OCI-LY3 (cell line): Measurements from ENCODE around the gene DAND5.

Source experiments
- H2AFZ ChIP-seq: fragments of 200-600, 300-600 bp; shearing (Covaris generic); 2 replicates; pipeline ENCODE4 v1.6.0; 2014; ENCODE audit warnings: antibody characterized with exemption, low read depth, low read length
- H3K27ac ChIP-seq: fragments of 200-600, 300-600 bp; sonication (generic); 2 replicates; pipeline ENCODE4 v1.5.1; 2014; ENCODE audit warnings: mild to moderate bottlenecking, low read length, moderate library complexity, mixed read lengths
- H3K27me3 ChIP-seq: fragments of 200-600, 300-600 bp; sonication (generic); 2 replicates; pipeline ENCODE4 v1.6.1; 2014; ENCODE audit warnings: low read depth, low read length, mixed read lengths
- H3K36me3 ChIP-seq: fragments of 200-600, 300-600 bp; sonication (generic); replicated peaks from 2 replicates; pipeline ENCODE3; 2014; ENCODE audit warnings: low read depth, low read length, mixed read lengths
- H3K4me1 ChIP-seq: fragments of 300-600, 200-600 bp; sonication (generic); 2 replicates; pipeline ENCODE4 v1.6.1; 2014; ENCODE audit warnings: low read length, mixed read lengths
- H3K4me2 ChIP-seq: fragments of 200-600, 300-600 bp; sonication (generic); 2 replicates; pipeline ENCODE4 v1.6.1; 2014; ENCODE audit warnings: low read length, mixed read lengths
- H3K4me3 ChIP-seq: fragments of 300-600, 200-600 bp; sonication (generic); 2 replicates; pipeline ENCODE4 v1.5.1; 2014; ENCODE audit warnings: antibody characterized with exemption, mild to moderate bottlenecking, low read length, moderate library complexity
- H3K79me2 ChIP-seq: fragments of 300-600, 200-600 bp; shearing (Covaris generic); 2 replicates; pipeline ENCODE4 v1.6.1; 2014; ENCODE audit warnings: mild to moderate bottlenecking, low read length, mixed read lengths
- H3K9ac ChIP-seq: fragments of 300-600, 200-600 bp; shearing (Covaris generic); 2 replicates; pipeline ENCODE4 v1.6.0; 2014; ENCODE audit warnings: mild to moderate bottlenecking, low read length, moderate library complexity
- H3K9me3 ChIP-seq: fragments of 200-600, 300-600 bp; shearing (Covaris generic); 2 replicates; pipeline ENCODE4 v1.6.1; 2014; ENCODE audit warnings: low read length, mixed read lengths; ENCODE audit not compliant: insufficient read depth
- H4K20me1 ChIP-seq: fragments of 200-600, 300-600 bp; sonication (generic); 2 replicates; pipeline ENCODE4 v1.6.1; 2016; ENCODE audit warnings: low read length, mixed read lengths; ENCODE audit not compliant: insufficient read depth
- CTCF ChIP-seq: fragments of 200-600, 300-600 bp; sonication (generic); IDR thresholded peaks from 2 replicates; pipeline ENCODE4 v1.5.1; 2014; ENCODE audit warnings: antibody characterized with exemption, low read length, low read depth
- EZH2phosphoT487 ChIP-seq: fragments of 200-600 bp; shearing (Covaris generic); IDR thresholded peaks from 2 replicates; pipeline ENCODE4 v1.6.1; 2018; ENCODE audit warnings: antibody characterized with exemption, mixed run types, low read depth

DAND5 gene

GRCh38 chr19:12992729-12993128, 23.4 kb downstream of the DAND5 start:
- Histone ChIP-seq H4K20me1 (no peaks in the 10 kb centered on the region), H3K4me3 (no peak overlapping the region), H3K27ac (no peak overlapping the region), H3K9ac (no peak overlapping the region), H2AFZ (no peak overlapping the region), H3K36me3 (no peaks in the 10 kb centered on the region), H3K79me2 (no peaks in the 10 kb centered on the region; the same call in 1 of the 2 replicates), H3K27me3 (0 out of 2 replicates have a peak, but pooled peaks cover 4% of the 10 kb centered on the region), H3K4me1 (peaks cover 8% of the 10 kb centered on the region; the same call in 1 of the 2 replicates), H3K9me3 (no peaks in the 10 kb centered on the region; the same call in 1 of the 2 replicates), H3K4me2 (no peak overlapping the region)
- TF ChIP-seq EZH2phosphoT487 (no peak), CTCF (no peak)

GRCh38 chr19:12993562-12993961, 24.2 kb downstream of the DAND5 start:
- no peaks in the 10 kb centered on the region; the same call in 1 of the 2 replicates for H3K9me3 ChIP-seq
- H2AFZ ChIP-seq = no peak overlapping the region
- H3K27me3 ChIP-seq = 0 out of 2 replicates have a peak, but pooled peaks cover 4% of the 10 kb centered on the region

GRCh38 chr19:12994701-12995595, 25.6 kb downstream of the DAND5 start, which contains the start of gene NFIX:
Gene NFIX (plus strand): TSS chr19:12995475. CDS start chr19:12995838, 363 bp downstream.
- Histone ChIP-seq H2AFZ (peak within 1 kb of the TSS; percentile 75), H3K4me2 (peak within 1 kb of the TSS; percentile 89), H3K27me3 (0 out of 2 replicates have a peak, but pooled peaks cover 4% of the 10 kb centered on the region), H3K4me3 (peak within 1 kb of the TSS; percentile 81), H4K20me1 (no peaks in the 10 kb centered on the region), H3K4me1 (peaks cover 5% of the 10 kb centered on the region; the same call in 1 of the 2 replicates), H3K36me3 (no peaks in the 10 kb centered on the region), H3K27ac (no peak within 1 kb of the TSS), H3K79me2 (no peaks in the 10 kb centered on the region; the same call in 1 of the 2 replicates), H3K9ac (peak within 1 kb of the TSS; percentile 47), H3K9me3 (no peaks in the 10 kb centered on the region)
- no peak for TF ChIP-seq CTCF
- no peak for TF ChIP-seq EZH2phosphoT487

More at GRCh38 chr19:12993562-12993961, 24.2 kb downstream of the DAND5 start:
- Histone ChIP-seq H3K4me3 (no peak overlapping the region), H3K27ac (no peak overlapping the region), H4K20me1 (no peaks in the 10 kb centered on the region), H3K4me2 (no peak overlapping the region), H3K9ac (no peak overlapping the region), H3K4me1 (peaks cover 5% of the 10 kb centered on the region; the same call in 1 of the 2 replicates), H3K36me3 (no peaks in the 10 kb centered on the region), H3K79me2 (no peaks in the 10 kb centered on the region; the same call in 1 of the 2 replicates)
- TF ChIP-seq EZH2phosphoT487 (no peak), CTCF (no peak)
